Keratinocyte (primary cell): Measurements from ENCODE around the gene AKTIP.

ENCODE experiments used
- EZH2 ChIP-seq: IDR thresholded peaks from one replicate; pipeline ENCODE4 v1.6.1; 2012; ENCODE audit warnings: inconsistent platforms, mild to moderate bottlenecking, low read length, moderate library complexity
- TF ChIP-seq, protein P1 (sequence below), 3 experiments: IDR thresholded peaks in 1 of 3; conservative IDR thresholded peaks in 1 of 3; optimal IDR thresholded peaks in 1 of 3; 2 replicates in 2 of 3; 3 replicates in 1 of 3; pipeline versions ENCODE3 to v1.5.1; 2011; ENCODE audit warnings: low read length in 3 of 3, mild to moderate bottlenecking in 3 of 3, moderate library complexity in 2 of 3, control low read depth in 1 of 3, inconsistent platforms in 1 of 3; ENCODE audit not compliant: insufficient read depth in 2 of 3; ENCODE audit errors: extremely low read depth in 1 of 3

DNA sequence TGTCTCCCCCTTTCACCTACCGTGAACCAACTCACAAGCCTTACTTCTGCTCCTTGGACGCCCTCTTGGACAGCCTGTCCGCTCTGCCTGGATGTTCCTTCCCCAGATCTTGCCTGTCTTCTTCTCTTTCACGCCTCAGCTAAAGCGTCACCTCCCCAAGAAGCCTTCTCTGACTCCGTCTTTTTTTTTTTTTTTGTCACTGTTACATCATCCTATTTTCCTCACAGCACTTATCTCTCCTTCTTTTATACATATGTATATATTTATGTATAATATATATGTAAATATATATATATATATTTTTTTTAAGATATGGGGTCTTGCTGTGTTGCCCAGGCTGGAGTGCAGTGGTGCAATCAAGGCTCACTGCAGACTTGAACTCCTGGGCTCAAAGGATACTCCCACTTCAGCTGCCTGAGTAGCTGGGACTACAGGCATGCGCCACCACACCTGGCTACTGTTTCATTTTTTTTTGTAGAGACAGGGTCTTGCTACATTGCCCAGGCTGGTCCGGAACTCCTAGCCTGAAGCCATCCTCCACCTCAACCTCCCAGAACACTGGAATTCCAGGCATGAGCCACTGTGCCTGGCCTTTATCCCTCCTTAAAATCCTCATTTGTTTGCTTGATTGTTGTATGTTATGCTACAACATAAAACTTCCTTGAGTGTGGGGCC is 16.5 kb upstream of the AKTIP start:
- TF ChIP-seq, protein P1, sequence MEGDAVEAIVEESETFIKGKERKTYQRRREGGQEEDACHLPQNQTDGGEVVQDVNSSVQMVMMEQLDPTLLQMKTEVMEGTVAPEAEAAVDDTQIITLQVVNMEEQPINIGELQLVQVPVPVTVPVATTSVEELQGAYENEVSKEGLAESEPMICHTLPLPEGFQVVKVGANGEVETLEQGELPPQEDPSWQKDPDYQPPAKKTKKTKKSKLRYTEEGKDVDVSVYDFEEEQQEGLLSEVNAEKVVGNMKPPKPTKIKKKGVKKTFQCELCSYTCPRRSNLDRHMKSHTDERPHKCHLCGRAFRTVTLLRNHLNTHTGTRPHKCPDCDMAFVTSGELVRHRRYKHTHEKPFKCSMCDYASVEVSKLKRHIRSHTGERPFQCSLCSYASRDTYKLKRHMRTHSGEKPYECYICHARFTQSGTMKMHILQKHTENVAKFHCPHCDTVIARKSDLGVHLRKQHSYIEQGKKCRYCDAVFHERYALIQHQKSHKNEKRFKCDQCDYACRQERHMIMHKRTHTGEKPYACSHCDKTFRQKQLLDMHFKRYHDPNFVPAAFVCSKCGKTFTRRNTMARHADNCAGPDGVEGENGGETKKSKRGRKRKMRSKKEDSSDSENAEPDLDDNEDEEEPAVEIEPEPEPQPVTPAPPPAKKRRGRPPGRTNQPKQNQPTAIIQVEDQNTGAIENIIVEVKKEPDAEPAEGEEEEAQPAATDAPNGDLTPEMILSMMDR (optimal IDR thresholded peaks at IDR 0.05 in 1 of 3, IDR thresholded peaks at IDR 0.05 in 1 of 3, conservative IDR thresholded peaks at IDR 0.05 in 1 of 3; ENCODE audit: extremely low read depth in 1 of 3, insufficient read depth in 2 of 3, low read length in 3 of 3) = no peak
- no peak for TF ChIP-seq EZH2
